PFSK-1 (cell line): ENCODE results near the gene CST11.

Source experiments
- POLR2AphosphoS5 ChIP-seq: IDR thresholded peaks from 2 replicates; pipeline ENCODE4 v1.6.1; 2012; ENCODE audit warnings: low read depth, mild to moderate bottlenecking, control low read depth, low read length, moderate library complexity
- TAF1 ChIP-seq: IDR thresholded peaks from 2 replicates; pipeline ENCODE4 v1.6.1; 2012; ENCODE audit warnings: low read length, control low read depth, borderline replicate concordance; ENCODE audit not compliant: insufficient read depth

DNA sequence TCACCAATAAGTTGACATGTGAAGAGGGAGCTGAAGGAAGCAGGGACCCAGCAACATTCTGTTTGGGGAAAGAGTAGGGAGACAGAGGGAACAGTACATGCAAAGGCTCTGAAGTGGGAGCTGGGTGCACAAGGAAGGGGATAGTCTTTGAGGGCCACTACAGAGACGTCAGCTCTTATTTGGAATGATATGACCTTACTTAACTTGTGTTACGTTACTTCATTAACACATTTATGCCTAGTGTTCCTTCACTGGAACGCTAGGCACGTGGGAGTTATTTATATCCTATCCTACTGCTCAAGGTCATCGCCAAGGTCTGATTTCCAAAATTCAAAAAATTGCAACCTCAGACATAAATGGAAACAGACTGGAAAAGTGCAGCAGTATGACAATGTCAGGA lies 51.6 kb downstream of the CST11 start:
- TF ChIP-seq POLR2AphosphoS5 (no peak), TAF1 (no peak)
